Measurements from ENCODE around the gene KMT2C.
"Not testable (repeated sequence)": the region's sequence is repeated elsewhere in the genome, so short reads cannot be mapped to it uniquely, and the experiment has no call there.

KMT2C gene

GRCh38 chr7:152399344-152399743 lies 36.5 kb downstream of the KMT2C start:
- DNase-seq = no peak

DNA sequence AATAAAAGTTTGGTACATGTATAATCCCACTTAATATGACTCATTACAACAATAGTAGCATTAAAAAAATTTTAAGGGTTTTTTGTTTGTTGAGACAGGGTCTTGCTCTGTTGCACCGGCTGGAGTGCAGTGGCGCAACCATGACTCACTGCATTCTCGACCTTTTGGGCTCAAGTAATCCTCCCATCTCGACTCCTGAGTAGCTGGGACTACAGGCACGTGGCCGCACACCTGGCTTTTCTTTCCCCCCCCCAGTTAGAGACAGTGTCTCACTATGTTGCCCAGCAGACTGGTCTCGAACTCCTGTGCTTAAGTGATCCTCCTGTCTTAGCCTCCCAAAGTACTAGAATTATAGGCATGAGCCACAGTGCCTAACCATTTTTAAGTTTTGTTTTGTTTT lies 40.7 kb downstream of the KMT2C start:
- no peak for DNase-seq

- not testable (repeated sequence) for DNase-seq
These were observed 41.6 kb downstream of the KMT2C start for GRCh38 chr7:152394214-152394613.

- no peak for DNase-seq
These were observed 43.5 kb downstream of the KMT2C start for GRCh38 chr7:152392254-152392653.

- DNase-seq = not testable (repeated sequence)
These were observed 49.6 kb downstream of the KMT2C start for GRCh38 chr7:152386136-152386764.

DNA sequence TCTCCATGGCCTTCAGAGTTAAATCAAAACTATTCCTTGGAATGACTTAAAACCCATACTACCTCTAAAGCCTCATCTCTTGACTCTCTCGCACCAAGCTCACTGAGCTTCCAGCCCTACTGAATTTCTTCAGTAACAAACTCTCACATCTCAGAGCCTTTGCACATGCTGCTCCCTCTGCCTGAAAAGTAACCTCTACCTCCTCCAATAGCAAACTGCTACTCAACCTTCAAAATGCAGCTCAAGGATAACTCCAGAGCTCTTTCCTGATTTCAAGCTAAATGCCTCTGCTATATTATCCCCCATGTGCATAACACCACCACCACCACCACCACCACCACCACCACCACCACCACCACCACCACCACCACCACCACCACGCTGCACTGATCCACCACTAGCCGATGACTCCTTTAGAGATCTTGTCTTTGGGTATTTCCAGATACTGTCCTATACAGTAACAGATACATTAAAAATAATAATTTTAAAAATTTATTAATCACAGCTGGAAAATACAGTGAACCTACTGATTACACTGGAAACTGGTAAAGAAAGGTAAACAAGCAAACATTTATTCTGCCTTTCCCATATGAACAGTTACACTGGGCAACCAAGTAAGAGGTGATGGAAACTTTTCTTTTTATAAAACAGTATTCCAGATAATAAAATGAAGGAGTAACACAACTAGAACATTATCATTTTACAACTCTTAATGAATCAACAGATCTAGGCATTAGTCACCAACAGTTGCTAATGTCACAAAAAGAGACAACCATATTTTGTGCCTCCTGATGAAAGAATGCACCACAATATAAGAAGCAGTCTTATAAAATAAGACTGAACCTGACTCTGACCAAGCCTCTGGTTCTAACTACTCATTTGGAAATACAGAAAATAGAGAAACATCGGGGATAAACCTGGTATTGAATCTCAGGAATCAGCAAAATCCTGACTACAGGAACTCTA lies 51.3 kb downstream of the KMT2C start:
- DNase-seq = not testable (repeated sequence)

- DNase-seq = no peak
These were observed 52.2 kb downstream of the KMT2C start for GRCh38 chr7:152383341-152384234.

DNA sequence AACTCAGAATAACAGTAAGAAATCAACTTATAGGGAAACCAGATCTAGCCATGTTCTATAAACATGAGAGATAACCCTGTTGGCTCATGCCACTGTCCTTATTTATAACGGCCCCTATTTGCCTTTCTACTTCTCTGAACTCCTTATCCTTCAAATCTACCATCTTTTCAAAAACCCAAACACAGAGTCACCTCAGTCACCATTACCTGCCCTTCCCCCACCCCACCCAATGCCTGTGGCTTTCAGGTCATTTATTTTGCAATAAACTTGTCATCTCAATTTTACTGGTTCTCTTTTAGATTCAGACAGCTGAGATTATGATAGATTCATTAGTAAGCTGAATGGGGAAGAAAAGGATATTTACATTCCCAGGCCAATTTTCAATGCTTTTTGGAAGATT lies 53.6 kb downstream of the KMT2C start:
- DNase-seq = no peak

DNA sequence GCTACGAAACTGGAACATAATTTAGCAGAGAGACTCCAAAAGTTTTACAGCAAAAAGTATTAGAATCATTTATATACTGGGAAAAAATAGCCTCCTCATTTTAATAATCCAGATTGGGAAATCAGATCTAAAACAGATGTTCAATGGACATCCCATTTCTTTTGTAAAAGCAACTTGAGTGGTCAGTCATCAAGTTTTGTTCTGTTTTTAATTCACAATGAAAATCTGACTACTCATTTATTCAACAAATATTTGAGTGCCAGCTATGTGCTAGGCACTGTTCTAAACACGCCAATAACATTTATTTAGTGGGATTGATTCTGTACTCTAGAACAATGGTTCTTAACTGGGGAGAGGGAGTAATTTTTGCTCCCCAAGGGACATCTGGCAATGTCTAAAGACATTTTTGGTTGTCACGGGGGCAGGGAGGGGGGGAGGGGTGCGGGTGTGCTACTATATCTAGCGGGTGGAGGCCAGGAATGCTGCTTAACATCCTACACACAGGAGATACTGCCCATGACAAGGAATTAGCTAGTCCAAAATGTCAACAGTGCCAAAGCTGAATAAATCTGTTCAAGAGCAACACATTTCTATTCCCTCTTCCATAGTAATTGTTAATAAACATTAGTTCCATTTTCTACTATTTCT lies 54.7 kb downstream of the KMT2C start:
- not testable (repeated sequence) for DNase-seq

- DNase-seq = not testable (repeated sequence)
These were observed 57.3 kb downstream of the KMT2C start for GRCh38 chr7:152378497-152378896.

- DNase-seq = not testable (repeated sequence)
These were observed 58.9 kb downstream of the KMT2C start for GRCh38 chr7:152376716-152377484.

DNA sequence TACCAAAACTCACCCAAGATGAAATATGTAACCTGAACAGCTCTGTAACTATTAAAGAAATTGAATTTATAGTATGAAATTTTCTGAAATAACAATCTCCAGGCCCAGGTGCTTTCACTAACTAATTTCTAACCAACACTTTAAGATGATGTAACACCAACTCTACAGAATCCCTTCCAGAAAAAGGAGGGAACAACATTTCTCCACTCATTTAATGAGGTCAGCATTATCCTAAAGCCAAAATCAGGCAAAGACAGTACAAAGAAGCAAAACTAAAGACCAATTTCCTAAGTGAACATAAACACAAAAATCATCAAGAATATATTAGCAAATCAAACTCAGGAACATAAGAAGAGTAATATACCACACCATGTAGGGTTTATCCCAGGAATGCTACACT lies 65.5 kb downstream of the KMT2C start:
- no peak for DNase-seq

- DNase-seq = no peak
These were observed 66.3 kb downstream of the KMT2C start for GRCh38 chr7:152369518-152369917.

- no peak for DNase-seq
These were observed 68.6 kb downstream of the KMT2C start for GRCh38 chr7:152367170-152367569.

- no peak for DNase-seq
These were observed 69.1 kb downstream of the KMT2C start for GRCh38 chr7:152366662-152367061.

- no peak for DNase-seq
These were observed 69.7 kb downstream of the KMT2C start for GRCh38 chr7:152365982-152366603.

- no peak for DNase-seq
These were observed 72.0 kb downstream of the KMT2C start for GRCh38 chr7:152363798-152364197.

GRCh38 chr7:152362128-152362926 lies 73.5 kb downstream of the KMT2C start:
- no peak for DNase-seq

- no peak for DNase-seq
These were observed 80.2 kb downstream of the KMT2C start for GRCh38 chr7:152355474-152356057.

DNA sequence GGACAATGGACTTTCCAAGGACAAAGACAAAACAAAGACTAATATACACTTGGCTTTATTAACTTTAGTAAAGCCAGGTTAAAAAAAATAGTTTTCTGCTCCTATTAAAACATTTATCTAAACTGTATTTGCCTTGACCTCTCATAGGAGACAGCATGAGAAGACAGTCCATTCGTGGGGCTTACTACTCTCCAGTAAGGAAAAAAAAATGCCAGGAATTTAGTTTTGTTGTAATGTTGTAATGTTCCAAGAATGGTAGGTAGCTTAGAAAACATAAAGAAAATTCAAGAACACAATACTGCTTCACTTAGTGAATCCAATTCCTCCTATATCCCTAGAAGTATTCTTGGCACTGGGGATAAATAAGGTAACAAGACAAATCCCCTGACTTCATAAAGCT lies 81.7 kb downstream of the KMT2C start:
- DNase-seq = no peak

Measured in NCI-H1694 (cell line).